Natural killer cell (primary cell): ENCODE results near the gene UBAC2. TPM values are rescaled to one million over a fixed set of nuclear protein-coding genes. Genes with fewer than 3 reads are reported as not detected.

Experiments used
- ATAC-seq, 3 donors: fragments of 150-1000 bp in 2 of 3; fragments of 200-7000 bp in 1 of 3; cut with Tn5 transposase; 1 replicate in 1 of 3; 2 replicates in 2 of 3; pipeline ENCODE4 v1.10.0; 2021; ENCODE audit warnings: mild to moderate bottlenecking in 2 of 3, moderate library complexity in 2 of 3
- DNase-seq, 2 donors: peaks; one replicate each; pipeline versions ENCODE4 v3.0.0 to v3.0.0-alpha.2; 2013 to 2021; ENCODE audit warnings: mixed read lengths in 1 of 2
- H3K27ac ChIP-seq: one replicate; pipeline ENCODE4 v1.5.1; 2013; ENCODE audit warnings: mild to moderate bottlenecking, low read length
- H3K27me3 ChIP-seq: one replicate; pipeline ENCODE4 v1.6.1; 2013; ENCODE audit warnings: low read length; ENCODE audit not compliant: control insufficient read depth, insufficient read depth
- H3K36me3 ChIP-seq: one replicate; pipeline ENCODE4 v1.6.1; 2013; ENCODE audit warnings: low read length; ENCODE audit not compliant: control insufficient read depth, insufficient read depth
- H3K4me1 ChIP-seq: one replicate; pipeline ENCODE4 v1.6.1; 2013; ENCODE audit warnings: low read length; ENCODE audit not compliant: control insufficient read depth, insufficient read depth
- H3K4me3 ChIP-seq: one replicate; pipeline ENCODE4 v1.5.1; 2013; ENCODE audit warnings: low read length
- H3K9me3 ChIP-seq: one replicate; pipeline ENCODE4 v1.6.1; 2013; ENCODE audit warnings: low read length; ENCODE audit not compliant: control insufficient read depth, insufficient read depth
- H3K27ac Mint-ChIP-seq, 2 donors: one replicate each; pipeline ENCODE4 v1.8.0; 2022; ENCODE audit warnings: mild to moderate bottlenecking in 2 of 2, mixed read lengths in 2 of 2, moderate library complexity in 1 of 2
- H3K27me3 Mint-ChIP-seq, 2 donors: one replicate each; pipeline ENCODE4 v1.8.0; 2022; ENCODE audit warnings: low read depth in 2 of 2, mixed read lengths in 2 of 2
- H3K36me3 Mint-ChIP-seq: one replicate; pipeline ENCODE4 v1.8.0; 2022; ENCODE audit warnings: mixed read lengths
- H3K4me1 Mint-ChIP-seq, 2 donors: one replicate each; pipeline ENCODE4 v1.8.0; 2022; ENCODE audit warnings: mixed read lengths in 2 of 2
- H3K4me3 Mint-ChIP-seq: one replicate; pipeline ENCODE4 v1.8.0; 2022; ENCODE audit warnings: mild to moderate bottlenecking, moderate library complexity, mixed read lengths
- H3K9me3 Mint-ChIP-seq, 2 donors: one replicate each; pipeline ENCODE4 v1.8.0; 2022; ENCODE audit warnings: mixed read lengths in 2 of 2
- WGBS: methylation state at CpG from one replicate; pipeline ENCODE4 v1.1.7; 2013; ENCODE audit warnings: missing lambda C conversion rate; ENCODE audit not compliant: insufficient coverage; 5-methylcytosine and 5-hydroxymethylcytosine counted together
- intact Hi-C: fragments of 100-400 bp; cut with micrococcal nuclease; formaldehyde crosslinking; loops from one replicate; pipeline ENCODE4 v1.14.2; 2022
- total RNA-seq, 4 donors: library from RNA; stranded (reverse); fragments of 120-200 nt in 1 of 4; gene quantifications; one replicate each; pipeline versions ENCODE4 v1.2.3 to v1.2.4, GENCODE V29; 2013 to 2022
- TF ChIP-seq, protein P1 (sequence below): fragments of 200-600 bp; IDR thresholded peaks from one replicate; pipeline ENCODE4 v1.8.0; 2022; ENCODE audit warnings: antibody characterized with exemption

UBAC2 gene
- total RNA-seq, 3 donors from 2014 or later (not counting 1 experiment from before 2014, with no cell fraction given): 50.6 to 59.1 (median 56.4) TPM

DNA sequence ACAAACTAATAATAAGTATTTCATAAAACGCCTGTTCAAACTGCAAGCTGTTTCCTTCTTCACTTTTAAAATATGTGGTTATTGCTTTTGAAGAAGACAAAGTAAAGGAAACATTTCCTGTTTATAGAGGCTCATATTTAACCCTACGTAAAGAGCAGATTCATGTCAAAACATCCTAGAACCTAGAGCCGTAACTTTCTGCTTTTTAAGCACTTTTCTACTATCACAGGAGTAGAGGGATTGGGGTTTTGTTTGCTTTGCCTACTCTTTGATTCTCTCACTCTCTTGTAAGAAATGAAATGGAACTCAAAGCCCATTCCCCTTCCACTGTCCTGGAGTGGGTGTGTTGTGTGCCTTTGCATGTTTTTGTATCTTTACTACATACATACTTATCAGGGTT is 160.5 kb downstream of the UBAC2 start:
- Histone ChIP-seq H3K27me3 (no peaks in the 10 kb centered on the region), H3K9me3 (no peaks in the 10 kb centered on the region), H3K4me3 (no peak overlapping the region), H3K36me3 (peaks cover 11% of the 10 kb centered on the region), H3K4me1 (peaks cover 56% of the 10 kb centered on the region), H3K27ac (peak overlapping the region; percentile 60)
- H3K27me3 Mint-ChIP-seq: no peaks in the 10 kb centered on the region
- no peak for ATAC-seq
- no CpG with 5 or more reads among the region's 3 CpGs for WGBS
- peaks cover 16% of the 10 kb centered on the region for H3K36me3 Mint-ChIP-seq
- peak overlapping the region; percentile 59 to 89 for H3K27ac Mint-ChIP-seq
- no peak overlapping the region for H3K4me3 Mint-ChIP-seq
- no peaks in the 10 kb centered on the region for H3K9me3 Mint-ChIP-seq
- TF ChIP-seq, protein P1, sequence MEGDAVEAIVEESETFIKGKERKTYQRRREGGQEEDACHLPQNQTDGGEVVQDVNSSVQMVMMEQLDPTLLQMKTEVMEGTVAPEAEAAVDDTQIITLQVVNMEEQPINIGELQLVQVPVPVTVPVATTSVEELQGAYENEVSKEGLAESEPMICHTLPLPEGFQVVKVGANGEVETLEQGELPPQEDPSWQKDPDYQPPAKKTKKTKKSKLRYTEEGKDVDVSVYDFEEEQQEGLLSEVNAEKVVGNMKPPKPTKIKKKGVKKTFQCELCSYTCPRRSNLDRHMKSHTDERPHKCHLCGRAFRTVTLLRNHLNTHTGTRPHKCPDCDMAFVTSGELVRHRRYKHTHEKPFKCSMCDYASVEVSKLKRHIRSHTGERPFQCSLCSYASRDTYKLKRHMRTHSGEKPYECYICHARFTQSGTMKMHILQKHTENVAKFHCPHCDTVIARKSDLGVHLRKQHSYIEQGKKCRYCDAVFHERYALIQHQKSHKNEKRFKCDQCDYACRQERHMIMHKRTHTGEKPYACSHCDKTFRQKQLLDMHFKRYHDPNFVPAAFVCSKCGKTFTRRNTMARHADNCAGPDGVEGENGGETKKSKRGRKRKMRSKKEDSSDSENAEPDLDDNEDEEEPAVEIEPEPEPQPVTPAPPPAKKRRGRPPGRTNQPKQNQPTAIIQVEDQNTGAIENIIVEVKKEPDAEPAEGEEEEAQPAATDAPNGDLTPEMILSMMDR: no peak
- intact Hi-C loops: no loop called here
- DNase-seq: peak in 1 of 2 donors; percentile 69
- peaks cover 58 to 66% of the 10 kb centered on the region in 2 donors for H3K4me1 Mint-ChIP-seq

DNA sequence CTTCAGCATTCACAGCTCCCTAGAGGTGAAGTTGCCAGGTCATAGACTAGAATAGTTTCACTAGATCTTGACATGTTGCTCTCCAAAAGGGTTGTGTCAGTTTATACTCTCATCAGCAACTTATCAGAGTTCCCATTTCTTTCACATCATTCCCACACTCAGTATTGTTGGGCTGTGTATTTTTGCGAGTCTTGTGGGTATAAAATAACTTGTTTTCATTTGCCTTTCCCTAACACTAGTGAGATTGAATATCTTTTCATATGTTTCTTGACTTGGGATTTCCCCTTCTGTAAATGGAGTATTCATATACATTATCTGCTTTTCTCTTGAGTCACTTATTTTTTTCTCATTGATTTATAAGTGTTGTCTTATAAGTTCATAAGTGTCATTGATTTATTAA is 161.7 kb downstream of the UBAC2 start:
- Mint-ChIP-seq H3K27ac (peak overlapping the region; percentile 12 to 89), H3K27me3 (no peaks in the 10 kb centered on the region), H3K36me3 (peaks cover 16% of the 10 kb centered on the region), H3K9me3 (no peaks in the 10 kb centered on the region), H3K4me1 (peaks cover 57 to 66% of the 10 kb centered on the region in 2 donors), H3K4me3 (no peak overlapping the region)
- Histone ChIP-seq H3K27me3 (no peaks in the 10 kb centered on the region), H3K27ac (no peak overlapping the region), H3K4me3 (no peak overlapping the region), H3K36me3 (peaks cover 11% of the 10 kb centered on the region), H3K4me1 (peaks cover 56% of the 10 kb centered on the region), H3K9me3 (no peaks in the 10 kb centered on the region)
- TF ChIP-seq, protein P1: no peak
- peak in 1 of 2 donors; percentile 45 for DNase-seq
- no CpG with 5 or more reads among the region's 1 CpG for WGBS
- intact Hi-C loops: no loop called here
- no peak for ATAC-seq

DNA sequence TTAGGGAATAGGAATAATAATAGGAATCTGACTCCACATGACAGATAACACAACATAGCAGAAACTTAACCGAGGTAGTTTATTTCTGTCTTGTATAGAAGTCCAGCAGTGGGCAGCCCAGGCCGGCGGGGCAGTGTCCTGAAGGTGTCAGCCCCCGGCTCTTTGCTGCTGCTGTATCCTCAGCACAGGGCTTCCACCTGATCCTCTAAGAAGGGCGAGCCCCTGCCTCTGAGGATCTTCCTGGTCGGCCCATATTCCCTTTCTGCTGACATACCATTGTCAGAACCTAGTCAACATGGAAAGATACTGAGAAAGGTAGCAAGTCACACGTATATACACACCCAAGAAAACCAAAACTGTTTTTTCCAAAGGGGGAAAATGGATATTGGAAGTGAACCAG is 162.7 kb downstream of the UBAC2 start:
- DNase-seq (no peak), ATAC-seq (no peak)
- peaks cover 11% of the 10 kb centered on the region for H3K36me3 ChIP-seq
- H3K9me3 Mint-ChIP-seq: no peaks in the 10 kb centered on the region
- no peaks in the 10 kb centered on the region for H3K9me3 ChIP-seq
- H3K27me3 ChIP-seq: no peaks in the 10 kb centered on the region
- 100% methylated on average over 6 of the region's 7 CpGs for WGBS
- H3K4me1 ChIP-seq: peaks cover 55% of the 10 kb centered on the region
- no peak overlapping the region for H3K4me3 ChIP-seq
- TF ChIP-seq, protein P1: no peak
- H3K4me1 Mint-ChIP-seq: peaks cover 59 to 69% of the 10 kb centered on the region in 2 donors
- peak overlapping the region in 1 of 2 donors; percentile 12 for H3K27ac Mint-ChIP-seq
- no peak overlapping the region for H3K4me3 Mint-ChIP-seq
- H3K36me3 Mint-ChIP-seq: peaks cover 20% of the 10 kb centered on the region
- H3K27me3 Mint-ChIP-seq: no peaks in the 10 kb centered on the region
- H3K27ac ChIP-seq: peak overlapping the region; percentile 11
- intact Hi-C loops: no loop called here

- H3K36me3 ChIP-seq: peaks cover 14% of the 10 kb centered on the region
- no peak overlapping the region for H3K4me3 ChIP-seq
- H3K4me1 Mint-ChIP-seq: peaks cover 53 to 64% of the 10 kb centered on the region in 2 donors
- TF ChIP-seq, protein P1: no peak
- H3K4me3 Mint-ChIP-seq: no peak overlapping the region
- no peak overlapping the region for H3K27ac ChIP-seq
- ATAC-seq (no peak), DNase-seq (no peak)
- H3K27ac Mint-ChIP-seq: no peak overlapping the region
- H3K9me3 ChIP-seq: no peaks in the 10 kb centered on the region
- intact Hi-C loops: no loop called here
- H3K9me3 Mint-ChIP-seq: no peaks in the 10 kb centered on the region
- H3K27me3 ChIP-seq: no peaks in the 10 kb centered on the region
- H3K27me3 Mint-ChIP-seq: no peaks in the 10 kb centered on the region
- H3K4me1 ChIP-seq: peaks cover 54% of the 10 kb centered on the region
- peaks cover 19% of the 10 kb centered on the region for H3K36me3 Mint-ChIP-seq
- WGBS: no CpG with 5 or more reads among the region's 1 CpG
These were observed 163.3 kb downstream of the UBAC2 start for GRCh38 chr13:99363949-99364348.
